SK-N-SH (cell line): ENCODE results near the gene WWOX. TPM values are rescaled to one million over a fixed set of nuclear protein-coding genes. Genes with fewer than 3 reads are reported as not detected.

ENCODE experiments used
- CTCF ChIA-PET: fragments of 300-600, 350-600 bp; formaldehyde crosslinking; extraction: SDS; loops from one replicate; lab custom pipeline; 2021; lab: Yijun Ruan, JAX
- POLR2A ChIA-PET: fragments of 350-600 bp; sonication (Branson Sonifier 250); formaldehyde crosslinking; extraction: SDS; loops from one replicate; lab custom pipeline; 2020; ENCODE audit warnings: antibody characterized with exemption, inconsistent platforms; lab: Yijun Ruan, JAX
- DNase-seq: peaks from one replicate; pipeline ENCODE4 v3.0.0; 2012
- H2AFZ ChIP-seq: fragments of 200-600 bp; sonication (generic); 2 replicates; pipeline ENCODE4 v1.8.1; 2016; ENCODE audit warnings: antibody characterized with exemption, mild to moderate bottlenecking, low read depth
- H3F3A ChIP-seq: fragments of 200-600 bp; sonication (generic); replicated peaks from 2 replicates; pipeline ENCODE3; 2016; ENCODE audit warnings: antibody characterized with exemption, mild to moderate bottlenecking; ENCODE audit not compliant: insufficient read depth
- H3K27ac ChIP-seq, 2 experiments: fragments of 200-500 bp in 1 of 2; fragments of 200-600 bp in 1 of 2; sonication (Bioruptor generic) in 1 of 2; sonication (generic), shearing (Covaris generic) in 1 of 2; 2 replicates each; pipeline versions ENCODE4 v1.5.1 to v1.6.1; 2014 to 2016; ENCODE audit warnings: low read depth in 2 of 2, inconsistent platforms in 1 of 2, low read length in 1 of 2, mild to moderate bottlenecking in 1 of 2, mixed read lengths in 1 of 2
- H3K27me3 ChIP-seq: fragments of 200-600 bp; sonication (generic), shearing (Covaris generic); 2 replicates; pipeline ENCODE4 v1.6.1; 2016; ENCODE audit warnings: mixed run types; ENCODE audit not compliant: insufficient read depth
- H3K36me3 ChIP-seq, 2 experiments: fragments of 200-500 bp in 1 of 2; fragments of 200-600 bp in 1 of 2; sonication (Bioruptor generic) in 1 of 2; sonication (generic) in 1 of 2; replicated peaks in 1 of 2; 2 replicates each; pipeline versions ENCODE3 to v1.5.1; 2014 to 2016; ENCODE audit warnings: low read length in 1 of 2, mild to moderate bottlenecking in 1 of 2; ENCODE audit not compliant: insufficient read depth in 2 of 2, control insufficient read depth in 1 of 2
- H3K4me1 ChIP-seq, 2 experiments: fragments of 200-500 bp in 1 of 2; fragments of 200-600 bp in 1 of 2; sonication (Bioruptor generic) in 1 of 2; sonication (generic), shearing (Covaris generic) in 1 of 2; 2 replicates each; pipeline versions ENCODE4 v1.5.1 to v1.6.1; 2014 to 2016; ENCODE audit warnings: low read depth in 1 of 2, low read length in 1 of 2, mixed run types in 1 of 2; ENCODE audit not compliant: insufficient read depth in 2 of 2, control insufficient read depth in 1 of 2
- H3K4me2 ChIP-seq: fragments of 200-600 bp; sonication (generic), shearing (Covaris generic); 2 replicates; pipeline ENCODE4 v1.6.1; 2017; ENCODE audit warnings: mixed run types
- H3K4me3 ChIP-seq, 2 experiments: fragments of 200-500 bp in 1 of 2; fragments of 200-600 bp in 1 of 2; sonication (Bioruptor generic) in 1 of 2; sonication (generic), shearing (Covaris generic) in 1 of 2; 2 replicates each; pipeline versions ENCODE4 v1.5.1 to v1.8.1; 2014 to 2016; ENCODE audit warnings: low read depth in 2 of 2, inconsistent platforms in 1 of 2, low read length in 1 of 2, mild to moderate bottlenecking in 1 of 2, mixed read lengths in 1 of 2, moderate library complexity in 1 of 2
- H3K79me2 ChIP-seq: fragments of 200-600 bp; sonication (generic); 2 replicates; pipeline ENCODE4 v1.8.1; 2017; ENCODE audit warnings: mild to moderate bottlenecking; ENCODE audit not compliant: insufficient read depth
- H3K9ac ChIP-seq: fragments of 200-600 bp; sonication (generic); 2 replicates; pipeline ENCODE4 v1.6.1; 2017; ENCODE audit warnings: mixed run types
- H3K9me2 ChIP-seq: fragments of 200-600 bp; sonication (generic); 2 replicates; pipeline ENCODE4 v1.6.1; 2017; ENCODE audit warnings: mixed run types
- H3K9me3 ChIP-seq: fragments of 200-600 bp; sonication (generic); 2 replicates; pipeline ENCODE4 v1.6.1; 2017; ENCODE audit warnings: mixed run types, mild to moderate bottlenecking, moderate library complexity
- H4K20me1 ChIP-seq: fragments of 200-600 bp; sonication (generic); 2 replicates; pipeline ENCODE4 v1.6.1; 2017; ENCODE audit warnings: mild to moderate bottlenecking, mixed run types; ENCODE audit not compliant: insufficient read depth
- EZH2phosphoT487 ChIP-seq: fragments of 200-600 bp; sonication (generic); IDR thresholded peaks from 2 replicates; pipeline ENCODE4 v1.6.1; 2017; ENCODE audit warnings: low read depth, mixed run types, mild to moderate bottlenecking, antibody characterized with exemption, moderate library complexity, borderline replicate concordance
- FOXM1 ChIP-seq: IDR thresholded peaks from 2 replicates; pipeline ENCODE4 v1.4.0; 2012; ENCODE audit warnings: low read depth, mild to moderate bottlenecking
- JUND ChIP-seq: IDR thresholded peaks from 2 replicates; pipeline ENCODE4 v1.4.0; 2012
- NRF1 ChIP-seq: IDR thresholded peaks from 2 replicates; pipeline ENCODE4 v1.6.1; 2012; ENCODE audit warnings: low read depth, mild to moderate bottlenecking, low read length
- RCOR1 ChIP-seq: fragments of 150-350 bp; IDR thresholded peaks from 2 replicates; pipeline ENCODE4 v1.6.1; 2017; ENCODE audit warnings: antibody characterized with exemption, low read length
- REST ChIP-seq: IDR thresholded peaks from 2 replicates; pipeline ENCODE4 v1.6.1; 2012; ENCODE audit warnings: mild to moderate bottlenecking, low read depth, low read length, moderate library complexity
- RFX5 ChIP-seq: IDR thresholded peaks from 2 replicates; pipeline ENCODE4 v1.6.1; 2012; ENCODE audit warnings: mild to moderate bottlenecking, improper control_type of control experiment, low read length
- RXRA ChIP-seq: IDR thresholded peaks from 2 replicates; pipeline ENCODE4 v1.4.0; 2012; ENCODE audit warnings: low read depth, mild to moderate bottlenecking, borderline replicate concordance
- SIN3A ChIP-seq: IDR thresholded peaks from 2 replicates; pipeline ENCODE4 v1.6.1; 2012; ENCODE audit warnings: low read depth, mild to moderate bottlenecking, low read length, moderate library complexity, borderline replicate concordance
- USF1 ChIP-seq: IDR thresholded peaks from 2 replicates; pipeline ENCODE4 v1.4.0; 2012; ENCODE audit warnings: low read depth, borderline replicate concordance
- YY1 ChIP-seq: IDR thresholded peaks from 2 replicates; pipeline ENCODE4 v1.4.0; 2012; ENCODE audit warnings: low read depth, mild to moderate bottlenecking
- ZBTB33 ChIP-seq: IDR thresholded peaks from 2 replicates; pipeline ENCODE4 v1.4.0; 2012; ENCODE audit warnings: low read depth, borderline replicate concordance
- WGBS: methylation state at CpG from one replicate; pipeline ENCODE4 v1.1.6; 2017; ENCODE audit warnings: low lambda C conversion rate; 5-methylcytosine and 5-hydroxymethylcytosine counted together
- polyA plus RNA-seq, 3 experiments: library from polyadenylated mRNA; depleted of rRNA; stranded (reverse); fragments of >200 nt; gene quantifications; 2 replicates each; pipeline ENCODE4 v1.2.3, GENCODE V29; 2012
- TF ChIP-seq, protein P1 (sequence below): IDR thresholded peaks from 2 replicates; pipeline ENCODE4; 2012
- TF ChIP-seq, protein P2 (sequence below): fragments of 200-600 bp; sonication (generic); IDR thresholded peaks from 2 replicates; pipeline ENCODE4 v1.6.1; 2017; ENCODE audit warnings: antibody characterized with exemption, mild to moderate bottlenecking, moderate library complexity

WWOX gene
- polyA plus RNA-seq, 1 of the 3 experiments (the other 2 are of a cell fraction): 10.8 TPM

- no peaks in the 10 kb centered on the region for H3K79me2 ChIP-seq
- no peak overlapping the region for H3K9ac ChIP-seq
- no peak overlapping the region for H3K4me2 ChIP-seq
- no peak for DNase-seq
- H3K27me3 ChIP-seq: no peaks in the 10 kb centered on the region
- no peaks in the 10 kb centered on the region for H3F3A ChIP-seq
- H2AFZ ChIP-seq: no peak overlapping the region
- H3K9me3 ChIP-seq: no peaks in the 10 kb centered on the region
- no peaks in the 10 kb centered on the region for H3K36me3 ChIP-seq
- no peaks in the 10 kb centered on the region for H3K9me2 ChIP-seq
- 40% methylated on average over 2 of the region's 2 CpGs for WGBS
- peaks cover 0 to 3% of the 10 kb centered on the region in 2 experiments; a peak in 1 of 4 replicates for H3K4me1 ChIP-seq
- ChIA-PET POLR2A (no interaction called here), CTCF (interaction anchor here (0.6 to 0.7 kb wide), 2 partner anchors 62 to 721 kb away, joined by 3 to 4 read pairs; no protein-coding TSS in a partner anchor)
- H4K20me1 ChIP-seq: no peaks in the 10 kb centered on the region
- no peak for TF ChIP-seq REST
- TF ChIP-seq SIN3A: no peak
- no peak for TF ChIP-seq RFX5
- TF ChIP-seq YY1: no peak
- TF ChIP-seq RXRA: no peak
- TF ChIP-seq USF1: no peak
- no peak for TF ChIP-seq NRF1
- TF ChIP-seq, protein P1, sequence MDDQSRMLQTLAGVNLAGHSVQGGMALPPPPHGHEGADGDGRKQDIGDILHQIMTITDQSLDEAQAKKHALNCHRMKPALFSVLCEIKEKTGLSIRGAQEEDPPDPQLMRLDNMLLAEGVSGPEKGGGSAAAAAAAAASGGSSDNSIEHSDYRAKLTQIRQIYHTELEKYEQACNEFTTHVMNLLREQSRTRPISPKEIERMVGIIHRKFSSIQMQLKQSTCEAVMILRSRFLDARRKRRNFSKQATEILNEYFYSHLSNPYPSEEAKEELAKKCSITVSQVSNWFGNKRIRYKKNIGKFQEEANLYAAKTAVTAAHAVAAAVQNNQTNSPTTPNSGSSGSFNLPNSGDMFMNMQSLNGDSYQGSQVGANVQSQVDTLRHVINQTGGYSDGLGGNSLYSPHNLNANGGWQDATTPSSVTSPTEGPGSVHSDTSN: no peak
- no peak for TF ChIP-seq JUND
- TF ChIP-seq FOXM1: no peak
- TF ChIP-seq, protein P2, sequence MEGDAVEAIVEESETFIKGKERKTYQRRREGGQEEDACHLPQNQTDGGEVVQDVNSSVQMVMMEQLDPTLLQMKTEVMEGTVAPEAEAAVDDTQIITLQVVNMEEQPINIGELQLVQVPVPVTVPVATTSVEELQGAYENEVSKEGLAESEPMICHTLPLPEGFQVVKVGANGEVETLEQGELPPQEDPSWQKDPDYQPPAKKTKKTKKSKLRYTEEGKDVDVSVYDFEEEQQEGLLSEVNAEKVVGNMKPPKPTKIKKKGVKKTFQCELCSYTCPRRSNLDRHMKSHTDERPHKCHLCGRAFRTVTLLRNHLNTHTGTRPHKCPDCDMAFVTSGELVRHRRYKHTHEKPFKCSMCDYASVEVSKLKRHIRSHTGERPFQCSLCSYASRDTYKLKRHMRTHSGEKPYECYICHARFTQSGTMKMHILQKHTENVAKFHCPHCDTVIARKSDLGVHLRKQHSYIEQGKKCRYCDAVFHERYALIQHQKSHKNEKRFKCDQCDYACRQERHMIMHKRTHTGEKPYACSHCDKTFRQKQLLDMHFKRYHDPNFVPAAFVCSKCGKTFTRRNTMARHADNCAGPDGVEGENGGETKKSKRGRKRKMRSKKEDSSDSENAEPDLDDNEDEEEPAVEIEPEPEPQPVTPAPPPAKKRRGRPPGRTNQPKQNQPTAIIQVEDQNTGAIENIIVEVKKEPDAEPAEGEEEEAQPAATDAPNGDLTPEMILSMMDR: no peak
- TF ChIP-seq RCOR1: no peak
- TF ChIP-seq EZH2phosphoT487: no peak
- no peak for TF ChIP-seq ZBTB33
- H3K4me3 ChIP-seq: no peak overlapping the region
- H3K27ac ChIP-seq: no peak overlapping the region
Measured at GRCh38 chr16:78822509-78822908, 723.1 kb downstream of the WWOX start.
